Measurements from ENCODE around the gene PLPP2.

GRCh38 chr19:306151-306900 lies 15.1 kb upstream of the PLPP2 start:
- TF ChIP-seq CTCF (IDR thresholded peaks at IDR 0.05), result no peak
- TF ChIP-seq POLR2A (IDR thresholded peaks at IDR 0.05), result no peak
- TF ChIP-seq POLR2AphosphoS5 (IDR thresholded peaks at IDR 0.05), result no peak

Measured in prostate gland (tissue), 2 donors.